ENCODE measurements around the gene CSF3. TPM values are rescaled to one million over a fixed set of nuclear protein-coding genes. Genes with fewer than 3 reads are reported as not detected.
A peak's percentile ranks its signal among the peaks of the same experiment; 100 is the strongest.

CSF3 gene
- total RNA-seq, 6 experiments from 2014 or later = 0.31 TPM; not detected in 5

DNA sequence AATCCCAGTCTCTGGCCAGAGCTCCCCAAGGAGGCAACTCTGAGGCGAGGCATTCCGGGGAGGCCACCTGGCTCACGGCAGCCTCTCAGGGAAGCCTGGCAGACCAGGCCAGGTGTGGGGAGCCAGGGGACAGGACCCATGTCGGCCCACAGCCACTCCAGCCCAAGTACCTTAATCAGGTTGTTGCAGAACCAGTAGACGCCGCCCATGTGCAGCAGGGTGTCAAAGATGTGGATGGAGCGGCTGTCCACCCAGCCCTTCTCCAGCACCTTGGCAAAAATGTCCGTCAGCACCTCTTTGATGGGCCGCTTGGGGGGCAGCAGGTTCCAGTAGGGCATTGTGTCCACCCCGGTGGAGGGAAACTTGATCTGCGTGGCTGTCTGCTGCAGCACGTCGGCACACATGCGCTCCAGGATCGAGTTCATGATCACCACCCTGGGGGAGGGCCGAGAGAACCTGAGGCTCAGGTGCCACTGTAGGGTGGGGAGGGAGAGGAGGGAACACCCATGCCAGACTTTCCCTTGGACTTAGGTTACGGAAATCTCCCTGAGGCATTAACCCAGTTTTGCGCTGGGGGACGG is 7.8 kb downstream of the CSF3 start:
- TF ChIP-seq, protein P1, sequence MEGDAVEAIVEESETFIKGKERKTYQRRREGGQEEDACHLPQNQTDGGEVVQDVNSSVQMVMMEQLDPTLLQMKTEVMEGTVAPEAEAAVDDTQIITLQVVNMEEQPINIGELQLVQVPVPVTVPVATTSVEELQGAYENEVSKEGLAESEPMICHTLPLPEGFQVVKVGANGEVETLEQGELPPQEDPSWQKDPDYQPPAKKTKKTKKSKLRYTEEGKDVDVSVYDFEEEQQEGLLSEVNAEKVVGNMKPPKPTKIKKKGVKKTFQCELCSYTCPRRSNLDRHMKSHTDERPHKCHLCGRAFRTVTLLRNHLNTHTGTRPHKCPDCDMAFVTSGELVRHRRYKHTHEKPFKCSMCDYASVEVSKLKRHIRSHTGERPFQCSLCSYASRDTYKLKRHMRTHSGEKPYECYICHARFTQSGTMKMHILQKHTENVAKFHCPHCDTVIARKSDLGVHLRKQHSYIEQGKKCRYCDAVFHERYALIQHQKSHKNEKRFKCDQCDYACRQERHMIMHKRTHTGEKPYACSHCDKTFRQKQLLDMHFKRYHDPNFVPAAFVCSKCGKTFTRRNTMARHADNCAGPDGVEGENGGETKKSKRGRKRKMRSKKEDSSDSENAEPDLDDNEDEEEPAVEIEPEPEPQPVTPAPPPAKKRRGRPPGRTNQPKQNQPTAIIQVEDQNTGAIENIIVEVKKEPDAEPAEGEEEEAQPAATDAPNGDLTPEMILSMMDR (IDR thresholded peaks at IDR 0.05) = no peak
- no peak for TF ChIP-seq POLR2A (IDR thresholded peaks at IDR 0.05)
- intact Hi-C loops (cut with DNase I) = no loop called here
- Histone ChIP-seq H3K27me3 (no peaks in the 10 kb centered on the region), H3K4me1 (peaks cover 0 to 25% (median 7%) of the 10 kb centered on the region in 4 donors), H3K4me3 (no peak overlapping the region), H3K9me3 (no peaks in the 10 kb centered on the region), H3K36me3 (peaks cover 0 to 42% (median 8%) of the 10 kb centered on the region in 4 donors), H3K27ac (no peak overlapping the region)
- 90% methylated on average over 5 of the region's 19 CpGs for WGBS (ENCODE audit: insufficient coverage, low coverage, low lambda C conversion rate, missing lambda C conversion rate)
- no peak for DNase-seq
- ATAC-seq = no peak

DNA sequence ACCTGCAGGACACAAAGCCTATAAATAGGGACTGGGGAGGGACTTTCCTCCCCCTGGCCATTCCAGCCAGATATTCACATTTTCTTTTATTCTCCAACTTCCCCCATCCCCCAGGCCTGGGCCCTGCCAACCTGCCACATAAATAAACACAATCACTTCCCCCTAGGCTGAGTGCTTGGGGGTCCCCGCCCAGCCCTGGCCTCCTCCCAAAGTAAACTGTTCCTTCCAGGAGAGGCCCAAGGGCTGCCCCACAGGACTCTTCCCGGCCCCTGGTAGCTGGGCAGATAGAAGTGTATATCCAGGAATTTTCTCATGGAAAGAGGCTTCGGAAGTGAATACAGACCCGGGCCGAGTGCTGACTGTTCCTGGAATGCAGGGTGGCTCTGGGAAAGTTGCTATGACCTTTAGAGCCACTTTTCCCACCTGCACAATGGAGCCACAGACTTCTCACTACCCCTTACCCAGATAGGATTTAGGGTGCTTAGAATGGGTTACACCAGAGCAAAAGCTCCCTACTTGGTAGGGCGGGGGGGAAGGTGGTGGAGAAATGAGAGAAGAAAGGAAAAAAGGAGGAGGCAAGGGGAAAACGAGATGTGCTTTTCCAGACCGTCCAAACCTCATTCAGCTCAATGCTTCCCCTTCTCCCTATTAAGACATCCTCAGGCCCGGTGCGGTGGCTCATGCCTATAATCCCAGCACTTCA is 8.5 kb downstream of the CSF3 start:
- TF ChIP-seq, protein P1 (IDR thresholded peaks at IDR 0.05) = no peak
- TF ChIP-seq POLR2A (IDR thresholded peaks at IDR 0.05) = no peak
- Histone ChIP-seq H3K4me3 (no peak overlapping the region), H3K27ac (no peak overlapping the region), H3K27me3 (no peaks in the 10 kb centered on the region), H3K4me1 (peaks cover 0 to 25% (median 7%) of the 10 kb centered on the region in 4 donors), H3K36me3 (peaks cover 0 to 49% (median 8%) of the 10 kb centered on the region in 4 donors), H3K9me3 (no peaks in the 10 kb centered on the region)
- intact Hi-C loops (cut with DNase I) = no loop called here
- peak in 1 of 3 donors; percentile 67 for DNase-seq
- WGBS (ENCODE audit: insufficient coverage, low coverage, low lambda C conversion rate, missing lambda C conversion rate) = 48% methylated on average over 8 of the region's 10 CpGs
- peak in 3 of 4 donors; percentile 8 to 51 (median 22) for ATAC-seq

DNA sequence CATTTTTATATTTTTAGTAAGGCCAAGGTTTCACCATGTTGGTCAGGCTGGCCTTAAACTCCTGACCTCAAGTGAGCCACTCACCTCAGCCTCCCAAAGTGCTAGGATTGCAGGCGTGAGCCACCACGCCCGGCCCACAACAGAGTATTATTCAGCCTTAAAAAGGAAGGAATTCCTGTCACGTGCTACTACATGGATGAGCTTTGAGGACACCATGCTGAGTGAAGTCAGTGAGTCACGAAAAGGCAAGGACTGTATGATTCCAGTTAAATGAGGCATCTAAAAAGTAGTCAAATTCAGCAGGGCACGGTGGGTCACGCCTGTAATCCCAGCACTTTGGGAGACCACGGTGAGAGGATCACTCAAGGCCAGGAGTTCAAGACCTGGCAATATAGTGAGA is 9.7 kb downstream of the CSF3 start:
- Histone ChIP-seq H3K36me3 (peaks cover 0 to 52% (median 14%) of the 10 kb centered on the region in 4 donors), H3K27me3 (no peaks in the 10 kb centered on the region), H3K27ac (no peak overlapping the region), H3K4me1 (peaks cover 0 to 25% (median 7%) of the 10 kb centered on the region in 4 donors), H3K9me3 (no peaks in the 10 kb centered on the region), H3K4me3 (no peak overlapping the region)
- intact Hi-C loops (cut with DNase I) = no loop called here
- ATAC-seq = no peak
- TF ChIP-seq, protein P1 (IDR thresholded peaks at IDR 0.05) = no peak
- no peak for TF ChIP-seq POLR2A (IDR thresholded peaks at IDR 0.05)
- WGBS (ENCODE audit: insufficient coverage, low coverage, low lambda C conversion rate, missing lambda C conversion rate) = 100% methylated on average over 4 of the region's 8 CpGs
- no peak for DNase-seq

DNA sequence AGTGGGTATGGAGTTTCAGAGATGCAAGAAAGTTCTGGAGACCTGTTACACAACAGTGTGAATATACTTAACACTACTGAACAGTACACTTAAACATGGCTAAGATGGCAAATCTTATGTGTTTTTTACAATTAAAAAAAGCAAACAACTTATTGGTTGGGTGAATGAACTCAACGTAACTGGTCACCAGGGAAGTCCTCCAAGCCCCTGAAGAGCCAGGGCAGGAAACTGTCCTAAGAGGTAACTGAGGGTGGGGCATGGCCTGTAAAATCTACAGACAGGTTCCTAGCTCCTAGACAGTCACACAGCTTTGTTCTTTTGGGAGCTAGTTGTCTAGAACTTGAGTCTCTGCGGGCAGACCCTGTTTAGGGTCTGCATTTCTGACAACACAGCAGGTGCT is 10.3 kb downstream of the CSF3 start:
- DNase-seq (no peak), ATAC-seq (no peak)
- no peak for TF ChIP-seq POLR2A (IDR thresholded peaks at IDR 0.05)
- TF ChIP-seq, protein P1 (IDR thresholded peaks at IDR 0.05) = no peak
- WGBS (ENCODE audit: insufficient coverage, low coverage, low lambda C conversion rate, missing lambda C conversion rate) = 90% methylated on average over 2 of the region's 2 CpGs
- H3K36me3 ChIP-seq = peaks cover 0 to 56% (median 13%) of the 10 kb centered on the region in 4 donors
- no peak overlapping the region for H3K27ac ChIP-seq
- H3K4me1 ChIP-seq = peaks cover 0 to 25% (median 7%) of the 10 kb centered on the region in 4 donors
- intact Hi-C loops (cut with DNase I) = no loop called here
- H3K9me3 ChIP-seq = no peaks in the 10 kb centered on the region
- H3K27me3 ChIP-seq = no peaks in the 10 kb centered on the region
- H3K4me3 ChIP-seq = no peak overlapping the region
